BE2C (cell line): ENCODE data around the gene ITGAD.
"Not testable (repeated sequence)": the region's sequence is repeated elsewhere in the genome, so short reads cannot be mapped to it uniquely, and the experiment has no call there.

Experiments
- DNase-seq: peaks from one replicate; pipeline ENCODE4 v3.0.0-alpha.2; 2020
- H3K27me3 ChIP-seq: fragments of 250-450 bp; sonication (Bioruptor Pico); 2 replicates; pipeline ENCODE4 v1.5.1; 2020; ENCODE audit warnings: mild to moderate bottlenecking
- H3K36me3 ChIP-seq: fragments of 250-450 bp; sonication (Bioruptor Pico); 2 replicates; pipeline ENCODE4 v1.5.1; 2020; ENCODE audit warnings: mild to moderate bottlenecking
- H3K4me1 ChIP-seq: fragments of 250-450 bp; sonication (Bioruptor Pico); 2 replicates; pipeline ENCODE4 v1.5.1; 2020
- H3K4me3 ChIP-seq: 2 replicates; pipeline ENCODE4 v1.5.1; 2011; ENCODE audit warnings: low read depth, low read length
- H3K9me3 ChIP-seq: fragments of 250-450 bp; sonication (Bioruptor Pico); 2 replicates; pipeline ENCODE4 v1.5.1; 2020
- CTCF ChIP-seq: IDR thresholded peaks from 2 replicates; pipeline ENCODE4 v1.5.1; 2012; ENCODE audit warnings: mild to moderate bottlenecking, low read depth, low read length

ITGAD gene

GRCh38 chr16:31414706-31415105 lies 21.6 kb downstream of the ITGAD start:
- Histone ChIP-seq H3K4me3 (no peak overlapping the region), H3K9me3 (no peaks in the 10 kb centered on the region), H3K4me1 (no peaks in the 10 kb centered on the region), H3K36me3 (no peaks in the 10 kb centered on the region), H3K27me3 (no peaks in the 10 kb centered on the region)
- no peak for DNase-seq
- TF ChIP-seq CTCF, result no peak

- Histone ChIP-seq H3K36me3 (no peaks in the 10 kb centered on the region), H3K4me1 (no peaks in the 10 kb centered on the region), H3K27me3 (no peaks in the 10 kb centered on the region), H3K9me3 (no peaks in the 10 kb centered on the region), H3K4me3 (no peak overlapping the region)
- DNase-seq, result no peak
- no peak for TF ChIP-seq CTCF
Measured at GRCh38 chr16:31416371-31416770, 23.2 kb downstream of the ITGAD start.

GRCh38 chr16:31417036-31417435 lies 23.9 kb downstream of the ITGAD start:
- H3K36me3 ChIP-seq, H3K4me1 ChIP-seq, H3K27me3 ChIP-seq, DNase-seq, H3K9me3 ChIP-seq, H3K4me3 ChIP-seq: not testable (repeated sequence)

- DNase-seq, result no peak
- Histone ChIP-seq H3K4me3 (no peak overlapping the region), H3K27me3 (no peaks in the 10 kb centered on the region), H3K36me3 (no peaks in the 10 kb centered on the region), H3K9me3 (no peaks in the 10 kb centered on the region), H3K4me1 (no peaks in the 10 kb centered on the region)
- no peak for TF ChIP-seq CTCF
Measured at GRCh38 chr16:31417916-31418315, 24.8 kb downstream of the ITGAD start.

- no peaks in the 10 kb centered on the region for H3K9me3 ChIP-seq
- TF ChIP-seq CTCF, result no peak
- no peak overlapping the region for H3K4me3 ChIP-seq
- H3K4me1 ChIP-seq, result no peaks in the 10 kb centered on the region
- DNase-seq, result no peak
- H3K36me3 ChIP-seq, result no peaks in the 10 kb centered on the region
- no peaks in the 10 kb centered on the region for H3K27me3 ChIP-seq
Measured at GRCh38 chr16:31420037-31420436, 26.9 kb downstream of the ITGAD start.

- no peaks in the 10 kb centered on the region for H3K4me1 ChIP-seq
- H3K36me3 ChIP-seq, result no peaks in the 10 kb centered on the region
- no peaks in the 10 kb centered on the region for H3K27me3 ChIP-seq
- H3K9me3 ChIP-seq, result no peaks in the 10 kb centered on the region
- H3K4me3 ChIP-seq, result no peak overlapping the region
- no peak for DNase-seq
- no peak for TF ChIP-seq CTCF
Measured at GRCh38 chr16:31421587-31421986, 28.5 kb downstream of the ITGAD start.

GRCh38 chr16:31423241-31423640 lies 30.1 kb downstream of the ITGAD start:
- DNase-seq, result no peak
- no peaks in the 10 kb centered on the region for H3K36me3 ChIP-seq

More at GRCh38 chr16:31423241-31423640, 30.1 kb downstream of the ITGAD start:
- H3K4me3 ChIP-seq, result no peak overlapping the region
- no peaks in the 10 kb centered on the region for H3K4me1 ChIP-seq
- TF ChIP-seq CTCF, result no peak
- H3K27me3 ChIP-seq, result no peaks in the 10 kb centered on the region
- H3K9me3 ChIP-seq, result no peaks in the 10 kb centered on the region
